EL (cell line): ENCODE data around the gene GMEB2.

Experiments used
- DNase-seq: peaks from one replicate; pipeline ENCODE4 v3.0.0-alpha.2; 2016

GMEB2 gene

GRCh38 chr20:63541371-63541770, 85.5 kb downstream of the GMEB2 start:
- DNase-seq, result no peak

DNA sequence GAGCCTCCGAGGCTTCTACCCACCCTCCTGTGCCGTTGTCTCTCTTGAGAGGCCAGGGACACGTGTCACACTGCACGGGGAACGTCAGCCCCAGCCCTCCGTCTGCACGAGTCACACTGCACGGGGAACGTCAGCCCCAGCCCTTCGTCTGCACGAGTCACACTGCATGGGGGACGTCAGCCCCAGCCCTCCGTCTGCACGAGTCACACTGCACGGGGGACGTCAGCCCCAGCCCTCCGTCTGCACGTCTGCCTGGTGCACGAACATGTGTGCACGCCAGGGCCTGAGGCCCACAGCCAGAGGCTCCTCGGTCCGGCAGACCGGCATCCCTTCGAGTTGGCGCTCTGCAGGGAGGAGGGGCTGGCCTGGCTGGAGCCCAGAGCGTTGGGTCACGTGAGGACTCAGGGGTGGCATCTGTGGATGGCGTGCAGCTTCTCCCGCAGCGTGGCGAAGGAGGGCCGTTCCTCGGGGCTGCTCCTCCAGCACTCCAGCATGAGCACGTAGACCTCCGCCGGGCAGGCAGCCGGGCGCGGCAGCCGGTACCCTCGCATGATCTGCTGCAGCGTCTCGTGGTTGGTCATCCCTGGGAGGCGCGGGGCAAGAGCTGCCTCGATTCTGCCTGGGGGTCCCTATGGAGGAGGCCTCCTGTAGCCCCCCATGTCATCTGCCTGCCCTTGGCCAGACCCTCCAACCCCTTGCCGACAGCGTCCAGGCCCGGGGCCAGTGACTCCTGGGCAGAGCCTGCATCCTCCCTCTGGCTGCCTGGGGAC, 86.3 kb downstream of the GMEB2 start:
- no peak for DNase-seq

DNA sequence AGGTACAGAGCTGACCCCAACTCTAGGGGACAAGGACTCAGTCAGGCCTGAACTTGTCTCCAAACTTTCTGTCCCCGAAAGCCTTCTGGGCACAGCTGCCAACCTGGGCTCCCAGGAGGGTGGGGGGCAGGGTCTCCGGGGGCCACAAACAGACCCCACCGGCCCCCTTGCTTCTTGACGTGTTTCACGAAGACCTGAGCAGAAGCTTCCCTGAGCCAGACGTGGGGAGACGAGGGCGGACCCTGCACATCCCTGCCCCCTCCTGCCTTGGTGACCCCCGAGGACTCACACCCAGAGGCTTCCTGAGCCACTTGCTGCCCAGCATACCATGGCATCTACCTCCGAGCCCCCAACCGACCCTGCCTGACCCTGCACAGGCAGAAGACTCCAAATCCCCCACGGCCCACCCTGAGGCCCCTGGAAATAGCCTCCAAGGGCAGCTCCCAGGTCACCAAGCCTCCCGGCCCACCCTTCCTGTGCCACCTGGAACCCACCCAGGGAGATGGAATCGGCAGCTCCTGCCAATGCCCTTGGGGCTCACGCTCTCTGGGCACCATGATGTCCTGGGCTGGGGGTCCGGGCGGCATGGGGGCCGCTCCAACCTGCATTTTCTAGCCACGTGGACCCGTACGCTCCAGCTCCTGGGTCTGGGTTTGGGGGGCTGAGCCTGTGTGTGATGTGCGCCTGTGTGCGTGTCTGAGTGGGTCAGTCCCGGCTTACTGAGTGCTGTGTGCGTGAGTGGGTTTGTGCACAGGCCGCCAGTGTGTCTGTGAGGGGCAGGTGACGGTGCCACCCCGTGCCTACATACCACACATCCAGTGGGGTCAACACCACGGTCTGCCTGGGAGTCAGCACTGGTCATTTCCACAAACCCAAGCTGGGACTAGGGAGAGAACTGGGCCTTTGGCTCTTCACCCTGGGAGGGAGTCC, 87.2 kb downstream of the GMEB2 start:
- DNase-seq, result no peak

DNA sequence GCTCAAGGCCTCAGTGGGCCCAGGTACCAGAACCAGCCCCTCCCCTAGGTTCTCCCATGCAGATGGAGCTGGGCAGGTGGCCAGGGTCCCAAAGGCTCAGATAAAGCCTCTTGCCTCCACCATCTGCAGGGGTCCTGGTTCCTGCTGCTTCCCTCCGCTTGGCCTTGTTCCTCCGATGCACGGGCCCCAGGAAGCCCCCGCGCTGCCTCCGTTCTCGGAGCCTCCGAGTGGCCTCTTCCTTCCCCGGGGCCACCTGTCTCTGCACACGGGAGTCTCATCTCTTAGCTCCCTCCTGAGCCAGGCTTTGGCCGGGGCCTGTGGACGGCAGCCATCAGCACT, 87.8 kb downstream of the GMEB2 start:
- no peak for DNase-seq

- DNase-seq, result peak; percentile 62
These were observed 88.5 kb downstream of the GMEB2 start for GRCh38 chr20:63538204-63539091.
